Thyroid gland (tissue), 4 donors: ENCODE results near the gene STK10.

Experiments
- POLR2A ChIP-seq, 2 donors: fragments of 450-650 bp; IDR thresholded peaks; one replicate each; pipeline ENCODE4 v1.6.1; 2017; ENCODE audit warnings: antibody characterized with exemption in 2 of 2, mild to moderate bottlenecking in 2 of 2, moderate library complexity in 1 of 2
- TF ChIP-seq, protein P1 (sequence below), 6 experiments: fragments of 200-600 bp in 3 of 6; fragments of 450-650 bp in 3 of 6; sonication (generic) in 3 of 6; IDR thresholded peaks; one replicate each; pipeline ENCODE4 v1.5.1; 2016 to 2019; ENCODE audit warnings: antibody characterized with exemption in 6 of 6, mild to moderate bottlenecking in 2 of 6, inconsistent platforms in 1 of 6, moderate library complexity in 1 of 6

DNA sequence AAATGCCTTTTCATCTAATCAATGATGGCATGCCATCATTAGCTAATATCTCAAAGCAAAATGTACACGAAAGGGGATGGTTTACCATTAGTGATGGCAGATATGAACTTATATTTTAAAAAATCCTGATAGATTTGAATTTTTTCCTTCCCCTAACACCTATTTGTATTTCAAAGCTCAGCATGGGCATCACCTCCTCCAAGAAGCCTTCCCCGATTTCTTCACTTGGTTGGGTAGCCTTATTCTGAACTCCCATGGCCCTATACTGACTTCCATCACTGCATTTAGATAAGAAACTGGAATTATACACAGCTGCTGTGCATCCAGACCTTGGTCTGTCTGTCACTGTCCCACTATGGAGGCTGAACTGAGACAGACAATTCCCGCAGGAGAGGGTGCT lies 132.0 kb downstream of the STK10 start:
- no peak for TF ChIP-seq POLR2A (IDR thresholded peaks at IDR 0.05)
- TF ChIP-seq, protein P1, sequence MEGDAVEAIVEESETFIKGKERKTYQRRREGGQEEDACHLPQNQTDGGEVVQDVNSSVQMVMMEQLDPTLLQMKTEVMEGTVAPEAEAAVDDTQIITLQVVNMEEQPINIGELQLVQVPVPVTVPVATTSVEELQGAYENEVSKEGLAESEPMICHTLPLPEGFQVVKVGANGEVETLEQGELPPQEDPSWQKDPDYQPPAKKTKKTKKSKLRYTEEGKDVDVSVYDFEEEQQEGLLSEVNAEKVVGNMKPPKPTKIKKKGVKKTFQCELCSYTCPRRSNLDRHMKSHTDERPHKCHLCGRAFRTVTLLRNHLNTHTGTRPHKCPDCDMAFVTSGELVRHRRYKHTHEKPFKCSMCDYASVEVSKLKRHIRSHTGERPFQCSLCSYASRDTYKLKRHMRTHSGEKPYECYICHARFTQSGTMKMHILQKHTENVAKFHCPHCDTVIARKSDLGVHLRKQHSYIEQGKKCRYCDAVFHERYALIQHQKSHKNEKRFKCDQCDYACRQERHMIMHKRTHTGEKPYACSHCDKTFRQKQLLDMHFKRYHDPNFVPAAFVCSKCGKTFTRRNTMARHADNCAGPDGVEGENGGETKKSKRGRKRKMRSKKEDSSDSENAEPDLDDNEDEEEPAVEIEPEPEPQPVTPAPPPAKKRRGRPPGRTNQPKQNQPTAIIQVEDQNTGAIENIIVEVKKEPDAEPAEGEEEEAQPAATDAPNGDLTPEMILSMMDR (IDR thresholded peaks at IDR 0.05), result no peak
